ENCODE results near the gene CTNNA3.
"Not testable (repeated sequence)": the region's sequence is repeated elsewhere in the genome, so short reads cannot be mapped to it uniquely, and the experiment has no call there.

CTNNA3 gene

GRCh38 chr10:67211680-67212079, 484.3 kb downstream of the CTNNA3 start:
- Histone ChIP-seq H3K9me3 (ENCODE audit: control insufficient read depth, insufficient read depth, low read depth, low read length) (no peaks in the 10 kb centered on the region), H3K4me1 (ENCODE audit: control insufficient read depth, insufficient read depth, low read length) (no peaks in the 10 kb centered on the region), H3K27ac (ENCODE audit: extremely low read depth, low read depth, low read length) (no peak overlapping the region), H3K36me3 (ENCODE audit: control insufficient read depth in 2 of 2, insufficient read depth in 1 of 2, low read length in 2 of 2) (no peaks in the 10 kb centered on the region), H3K4me3 (ENCODE audit: low read depth, low read length) (no peak overlapping the region)
- CTCF ChIA-PET = no interaction called here
- TF ChIP-seq GLI4 (tag by site-specific recombination; IDR thresholded peaks at IDR 0.05) (no peak), ZNF426 (tag by site-specific recombination; IDR thresholded peaks at IDR 0.05) (no peak), ZNF561 (tag by site-specific recombination; IDR thresholded peaks at IDR 0.05; ENCODE audit: borderline replicate concordance) (no peak), OSR2 (tag by site-specific recombination; IDR thresholded peaks at IDR 0.05) (no peak), ZNF560 (tag by site-specific recombination; IDR thresholded peaks at IDR 0.05; ENCODE audit: borderline replicate concordance) (no peak)
- POLR2A ChIA-PET = no interaction called here

GRCh38 chr10:67207923-67208322, 488.1 kb downstream of the CTNNA3 start:
- POLR2A ChIA-PET; H3K4me3 ChIP-seq (ENCODE audit: low read depth, low read length); H3K36me3 ChIP-seq (ENCODE audit: control insufficient read depth in 2 of 2, insufficient read depth in 1 of 2, low read length in 2 of 2); H3K9me3 ChIP-seq (ENCODE audit: control insufficient read depth, insufficient read depth, low read depth, low read length); H3K27ac ChIP-seq (ENCODE audit: extremely low read depth, low read depth, low read length); H3K4me1 ChIP-seq (ENCODE audit: control insufficient read depth, insufficient read depth, low read length): not testable (repeated sequence)
- CTCF ChIA-PET = interaction anchor here (0.6 kb wide), 1 partner anchor 488 kb away, joined by 3 read pairs; no protein-coding TSS in a partner anchor

- Histone ChIP-seq H3K27ac (ENCODE audit: extremely low read depth, low read depth, low read length) (no peak overlapping the region), H3K9me3 (ENCODE audit: control insufficient read depth, insufficient read depth, low read depth, low read length) (no peaks in the 10 kb centered on the region), H3K36me3 (ENCODE audit: control insufficient read depth in 2 of 2, insufficient read depth in 1 of 2, low read length in 2 of 2) (no peaks in the 10 kb centered on the region), H3K4me3 (ENCODE audit: low read depth, low read length) (no peak overlapping the region), H3K4me1 (ENCODE audit: control insufficient read depth, insufficient read depth, low read length) (no peaks in the 10 kb centered on the region)
- ChIA-PET POLR2A (no interaction called here), CTCF (no interaction called here)
- TF ChIP-seq ZNF529 (tag by site-specific recombination; IDR thresholded peaks at IDR 0.05; ENCODE audit: insufficient replicate concordance) (no peak), FEZF1 (tag by site-specific recombination; IDR thresholded peaks at IDR 0.05) (no peak), ZNF112 (tag by site-specific recombination; IDR thresholded peaks at IDR 0.05) (no peak), YY1 (tag by site-specific recombination; IDR thresholded peaks at IDR 0.05) (no peak), OVOL3 (tag by site-specific recombination; IDR thresholded peaks at IDR 0.05) (no peak), SALL2 (tag by site-specific recombination; IDR thresholded peaks at IDR 0.05; ENCODE audit: borderline replicate concordance) (no peak)
Measured at GRCh38 chr10:67200913-67201564, 495.0 kb downstream of the CTNNA3 start.

- Histone ChIP-seq H3K4me3 (ENCODE audit: low read depth, low read length) (no peak overlapping the region), H3K36me3 (ENCODE audit: control insufficient read depth in 2 of 2, insufficient read depth in 1 of 2, low read length in 2 of 2) (no peaks in the 10 kb centered on the region), H3K27ac (ENCODE audit: extremely low read depth, low read depth, low read length) (no peak overlapping the region), H3K9me3 (ENCODE audit: control insufficient read depth, insufficient read depth, low read depth, low read length) (no peaks in the 10 kb centered on the region), H3K4me1 (ENCODE audit: control insufficient read depth, insufficient read depth, low read length) (no peaks in the 10 kb centered on the region)
- ChIA-PET CTCF (no interaction called here), POLR2A (no interaction called here)
- TF ChIP-seq ZNF274 (IDR thresholded peaks at IDR 0.05; ENCODE audit: low read length) = no peak
- no peak for TF ChIP-seq ZNF274 (tag by site-specific recombination; IDR thresholded peaks at IDR 0.05; ENCODE audit: borderline replicate concordance)
- no peak for TF ChIP-seq KLF9 (tag by site-specific recombination; IDR thresholded peaks at IDR 0.05; ENCODE audit: low read depth)
Measured at GRCh38 chr10:67175354-67175753, 520.6 kb downstream of the CTNNA3 start.

- Histone ChIP-seq H3K9me3 (ENCODE audit: control insufficient read depth, insufficient read depth, low read depth, low read length) (no peaks in the 10 kb centered on the region), H3K36me3 (ENCODE audit: control insufficient read depth in 2 of 2, insufficient read depth in 1 of 2, low read length in 2 of 2) (no peaks in the 10 kb centered on the region), H3K4me1 (ENCODE audit: control insufficient read depth, insufficient read depth, low read length) (no peaks in the 10 kb centered on the region), H3K27ac (ENCODE audit: extremely low read depth, low read depth, low read length) (no peak overlapping the region), H3K4me3 (ENCODE audit: low read depth, low read length) (no peak overlapping the region)
- CTCF ChIA-PET = no interaction called here
- POLR2A ChIA-PET = no interaction called here
- TF ChIP-seq ZNF791 (tag by site-specific recombination; IDR thresholded peaks at IDR 0.05) (no peak), INSM2 (tag by site-specific recombination; IDR thresholded peaks at IDR 0.05) (no peak), HOXD13 (CRISPR knock-in tag; IDR thresholded peaks at IDR 0.05; ENCODE audit: borderline replicate concordance) (no peak), SCRT2 (tag by site-specific recombination; IDR thresholded peaks at IDR 0.05) (no peak), ZNF792 (tag by site-specific recombination; IDR thresholded peaks at IDR 0.05) (no peak), ZNF707 (tag by site-specific recombination; IDR thresholded peaks at IDR 0.05) (no peak), ZBTB1 (tag by site-specific recombination; IDR thresholded peaks at IDR 0.05) (no peak), ZNF664 (tag by site-specific recombination; IDR thresholded peaks at IDR 0.05) (no peak), ZNF530 (tag by site-specific recombination; IDR thresholded peaks at IDR 0.05; ENCODE audit: low read depth) (no peak), ZSCAN4 (tag by site-specific recombination; IDR thresholded peaks at IDR 0.05) (no peak)
Measured at GRCh38 chr10:67173787-67174186, 522.2 kb downstream of the CTNNA3 start.
